ENCODE results near the gene DPP6. TPM values are rescaled to one million over a fixed set of nuclear protein-coding genes. Genes with fewer than 3 reads are reported as not detected.

DPP6 gene
- total and polyA plus RNA-seq, 2 of the 8 experiments (the other 6 are each of a cell fraction or from before 2014, with no cell fraction given), result 4.7 to 6.8 TPM

- no peak overlapping the region for H3K4me2 ChIP-seq (ENCODE audit: insufficient read depth in 1 of 2, low read depth in 2 of 2, low read length in 2 of 2)
- no peak overlapping the region for H2BK15ac ChIP-seq (ENCODE audit: low read length)
- H3K79me1 ChIP-seq (ENCODE audit: low read depth, low read length), result no peaks in the 10 kb centered on the region
- H3K18ac ChIP-seq (ENCODE audit: extremely low read depth, low read length), result no peak overlapping the region
- no peak overlapping the region for H3K27ac ChIP-seq (ENCODE audit: low read depth, low read length)
- no peaks in the 10 kb centered on the region for H3K23me2 ChIP-seq (ENCODE audit: low read depth, low read length)
- no peak for DNase-seq (ENCODE audit: low read depth in 1 of 2, low spot score in 2 of 2)
- no peaks in the 10 kb centered on the region for H3K79me2 ChIP-seq (ENCODE audit: control insufficient read depth in 1 of 2, insufficient read depth in 2 of 2, low read length in 2 of 2)
- no peaks in the 10 kb centered on the region for H3K4me1 ChIP-seq (replicated peaks in 1 of 4; ENCODE audit: control insufficient read depth in 3 of 4, insufficient read depth in 4 of 4, low read length in 3 of 4)
- H4K5ac ChIP-seq (ENCODE audit: insufficient read length, low read depth, low read length), result no peak overlapping the region
- no peak overlapping the region for H2BK120ac ChIP-seq (replicated peaks; ENCODE audit: low read depth, low read length)
- no peak overlapping the region for H2AK5ac ChIP-seq (ENCODE audit: low read depth, low read length)
- H3K4me3 ChIP-seq (ENCODE audit: extremely low read depth in 1 of 4, insufficient read depth in 2 of 4, low read depth in 3 of 4, low read length in 4 of 4), result no peak overlapping the region
- H2BK12ac ChIP-seq (ENCODE audit: low read depth, low read length), result no peak overlapping the region
- no peak overlapping the region for H3K23ac ChIP-seq (ENCODE audit: insufficient read length)
- no peaks in the 10 kb centered on the region for H4K20me1 ChIP-seq (replicated peaks in 1 of 2; ENCODE audit: control insufficient read depth in 1 of 2, insufficient read depth in 2 of 2, low read length in 2 of 2)
- H2BK5ac ChIP-seq (ENCODE audit: low read depth, low read length), result no peak overlapping the region
- H4K91ac ChIP-seq (replicated peaks; ENCODE audit: insufficient read length, low read length), result no peak overlapping the region
- H3K9ac ChIP-seq (replicated peaks in 1 of 4; ENCODE audit: extremely low read depth in 1 of 4, low read depth in 3 of 4, low read length in 3 of 4), result no peak overlapping the region
- no peaks in the 10 kb centered on the region for H3K36me3 ChIP-seq (ENCODE audit: control insufficient read depth in 2 of 4, insufficient read depth in 4 of 4, low read length in 3 of 4)
- no peak overlapping the region for H2BK20ac ChIP-seq (ENCODE audit: low read length)
- H2AFZ ChIP-seq (ENCODE audit: low read length), result no peak overlapping the region
- H3K4ac ChIP-seq (replicated peaks; ENCODE audit: insufficient read length, low read depth, low read length), result no peak overlapping the region
- 96% methylated on average over 14 of the region's 14 CpGs; no CpG with 5 or more reads in 1 of the 2 experiments for WGBS, 2 experiments (ENCODE audit: extremely low coverage in 1 of 2, insufficient coverage in 1 of 2, insufficient read length in 1 of 2, insufficient replicate concordance in 2 of 2, low coverage in 1 of 2, low lambda C conversion rate in 2 of 2, missing lambda C conversion rate in 1 of 2)
- POLR2A ChIA-PET (ENCODE audit: partially characterized antibody), result no interaction called here
- 0 out of 4 replicates have a peak, but pooled peaks cover 0 to 2% of the 10 kb centered on the region in 2 experiments for H3K9me3 ChIP-seq (ENCODE audit: insufficient read depth in 2 of 2, low read depth in 1 of 2, low read length in 1 of 2)
- no peak overlapping the region for H4K8ac ChIP-seq (ENCODE audit: extremely low read depth, insufficient read depth, low read length)
- no peak overlapping the region for H3K56ac ChIP-seq (replicated peaks; ENCODE audit: insufficient read length, low read depth, low read length)
- CTCF ChIA-PET (ENCODE audit: partially characterized antibody), result interaction anchor here (1.2 to 2.7 kb wide), 3 partner anchors 11 to 58 kb away, joined by 3 to 12 read pairs (median 10); no protein-coding TSS in a partner anchor
- no peak overlapping the region for H3K14ac ChIP-seq (ENCODE audit: insufficient read length)
- H3K27me3 ChIP-seq (replicated peaks in 1 of 4; ENCODE audit: control insufficient read depth in 3 of 4, extremely low read depth in 1 of 4, insufficient read depth in 3 of 4, low read length in 3 of 4), result no peaks in the 10 kb centered on the region; a peak in 1 of 7 replicates
- FAIRE-seq, result no peak
- TF ChIP-seq BRCA1 (IDR thresholded peaks at IDR 0.05; ENCODE audit: low read depth, low read length) (no peak), USF2 (IDR thresholded peaks at IDR 0.05; ENCODE audit: low read length) (no peak), ATF2 (IDR thresholded peaks at IDR 0.05; ENCODE audit: low read length) (no peak), KDM5A (IDR thresholded peaks at IDR 0.05; ENCODE audit: low read length) (no peak), MAFK (IDR thresholded peaks at IDR 0.05; ENCODE audit: low read depth, low read length) (no peak), NANOG (IDR thresholded peaks at IDR 0.05; ENCODE audit: insufficient read depth, low read depth, low read length, poor library complexity, severe bottlenecking) (no peak), PHF8 (conservative IDR thresholded peaks at IDR 0.05; ENCODE audit: low read depth, low read length) (no peak), RBBP5 (IDR thresholded peaks at IDR 0.05; ENCODE audit: borderline replicate concordance, low read depth, low read length) (no peak), CTBP2 (IDR thresholded peaks at IDR 0.05; ENCODE audit: borderline replicate concordance, insufficient read depth, insufficient read length, low read length) (no peak), POLR2AphosphoS5 (IDR thresholded peaks at IDR 0.05; ENCODE audit: low read depth, low read length) (no peak), SIX5 (IDR thresholded peaks at IDR 0.05; ENCODE audit: low read depth, low read length) (no peak), SP4 (IDR thresholded peaks at IDR 0.05; ENCODE audit: low read length) (no peak)
Measured at GRCh38 chr7:154854836-154855235, 802.6 kb downstream of the DPP6 start.
